Activated B cell treated with CpG ODN at 0.5 μM for 24 hours (primary cell): ENCODE data around the gene SYCP2L. TPM values are rescaled to one million over a fixed set of nuclear protein-coding genes. Genes with fewer than 3 reads are reported as not detected.
A peak's percentile ranks its signal among the peaks of the same experiment; 100 is the strongest.
"Not testable (repeated sequence)": the region's sequence is repeated elsewhere in the genome, so short reads cannot be mapped to it uniquely, and the experiment has no call there.

Experiments
- ATAC-seq: fragments of 200-7000 bp; cut with Tn5 transposase; one replicate; pipeline ENCODE4 v1.10.0; 2021; ENCODE audit warnings: low read depth, mild to moderate bottlenecking, moderate library complexity
- CTCF ChIA-PET: fragments of 350-600 bp; sonication (Branson Sonifier 250); formaldehyde crosslinking; loops from one replicate; lab custom pipeline; 2021; ENCODE audit warnings: antibody characterized with exemption; lab: Charles Lee
- POLR2A ChIA-PET: fragments of 350-600 bp; sonication (Branson Sonifier 250); formaldehyde crosslinking; loops from one replicate; lab custom pipeline; 2021; ENCODE audit warnings: antibody characterized with exemption; lab: Charles Lee
- DNase-seq: peaks from one replicate; pipeline ENCODE4 v3.0.0; 2022
- H3K27ac Mint-ChIP-seq: one replicate; pipeline ENCODE4 v1.8.0; 2020; ENCODE audit warnings: mixed read lengths
- H3K27me3 Mint-ChIP-seq: one replicate; pipeline ENCODE4 v1.8.0; 2021; ENCODE audit warnings: mixed read lengths
- H3K36me3 Mint-ChIP-seq: one replicate; pipeline ENCODE4 v1.8.0; 2021; ENCODE audit warnings: low read depth, mixed read lengths
- H3K4me1 Mint-ChIP-seq: one replicate; pipeline ENCODE4 v1.8.0; 2021; ENCODE audit warnings: mixed read lengths
- H3K4me3 Mint-ChIP-seq: one replicate; pipeline ENCODE4 v1.8.0; 2020; ENCODE audit warnings: mild to moderate bottlenecking, mixed read lengths
- H3K9me3 Mint-ChIP-seq: one replicate; pipeline ENCODE4 v1.8.0; 2020; ENCODE audit warnings: mixed read lengths
- CTCF ChIP-seq: fragments of 200-600 bp; IDR thresholded peaks from one replicate; pipeline ENCODE4 v1.8.0; 2022; ENCODE audit warnings: antibody characterized with exemption, mild to moderate bottlenecking
- intact Hi-C: fragments of 100-400 bp; cut with micrococcal nuclease; formaldehyde crosslinking; loops from one replicate; pipeline ENCODE4 v1.15.1; 2024
- total RNA-seq: library from RNA; stranded (reverse); gene quantifications from 2 replicates; pipeline ENCODE4 v1.2.3, GENCODE V29; 2022

Gene SYCP2L
- total RNA-seq, 1 donor from 2014 or later: 0.13 TPM

- ATAC-seq (no peak), DNase-seq (no peak)
- Mint-ChIP-seq H3K4me1 (peaks cover 5% of the 10 kb centered on the region), H3K36me3 (no peaks in the 10 kb centered on the region), H3K27ac (no peak overlapping the region), H3K4me3 (no peak overlapping the region), H3K9me3 (no peaks in the 10 kb centered on the region), H3K27me3 (peaks cover 9% of the 10 kb centered on the region)
- no peak for TF ChIP-seq CTCF
- CTCF ChIA-PET: no interaction called here
- POLR2A ChIA-PET: no interaction called here
- intact Hi-C loops: no loop called here
Observed at GRCh38 chr6:10896691-10897090, 9.8 kb downstream of the SYCP2L start.

GRCh38 chr6:10901770-10902169, 14.9 kb downstream of the SYCP2L start:
- TF ChIP-seq CTCF: no peak
- POLR2A ChIA-PET: interaction anchor here (0.5 to 1.4 kb wide), 3 partner anchors 12 to 365 kb away, joined by 3 to 7 read pairs (median 6); partner anchors contain the start of gene PAK1IP1
- Mint-ChIP-seq H3K27ac (peak overlapping the region; percentile 89), H3K4me1 (peaks cover 15% of the 10 kb centered on the region), H3K36me3 (no peaks in the 10 kb centered on the region), H3K9me3 (no peaks in the 10 kb centered on the region), H3K27me3 (no peaks in the 10 kb centered on the region), H3K4me3 (peak overlapping the region; percentile 70)
- DNase-seq (no peak), ATAC-seq (peak; percentile 94)
- CTCF ChIA-PET: interaction anchor here (1.4 kb wide), 1 partner anchor 53 kb away, joined by 3 read pairs; no protein-coding TSS in a partner anchor
- intact Hi-C loops: loop anchor here (1.0 to 5.0 kb wide), 6 partner anchors 12 to 374 kb away; partner anchors contain the start of genes ELOVL2, MAK, SMIM13 and TMEM14B

- POLR2A ChIA-PET: no interaction called here
- TF ChIP-seq CTCF: no peak
- H3K4me1 Mint-ChIP-seq: peaks cover 15% of the 10 kb centered on the region
- no peaks in the 10 kb centered on the region for H3K9me3 Mint-ChIP-seq
- CTCF ChIA-PET: no interaction called here
- no peak overlapping the region for H3K27ac Mint-ChIP-seq
- peaks cover 8% of the 10 kb centered on the region for H3K27me3 Mint-ChIP-seq
- H3K36me3 Mint-ChIP-seq: no peaks in the 10 kb centered on the region
- no peak for DNase-seq
- ATAC-seq: no peak
- no peak overlapping the region for H3K4me3 Mint-ChIP-seq
- intact Hi-C loops: loop anchor here (5.0 kb wide), 2 partner anchors 138 to 377 kb away; partner anchors contain the start of gene ELOVL2
Observed at GRCh38 chr6:10904015-10904414, 17.2 kb downstream of the SYCP2L start.

- Mint-ChIP-seq H3K4me1 (no peaks in the 10 kb centered on the region), H3K36me3 (no peaks in the 10 kb centered on the region), H3K27me3 (peaks cover 18% of the 10 kb centered on the region), H3K27ac (no peak overlapping the region), H3K9me3 (no peaks in the 10 kb centered on the region), H3K4me3 (no peak overlapping the region)
- CTCF ChIA-PET: interaction anchor here (1.4 kb wide), 1 partner anchor 159 kb away, joined by 3 read pairs; no protein-coding TSS in a partner anchor
- ATAC-seq (no peak), DNase-seq (no peak)
- TF ChIP-seq CTCF: no peak
- POLR2A ChIA-PET: interaction anchor here (0.6 kb wide), 1 partner anchor 632 kb away, joined by 5 read pairs; no protein-coding TSS in a partner anchor
- intact Hi-C loops: no loop called here
Observed at GRCh38 chr6:10908228-10908627, 21.4 kb downstream of the SYCP2L start.

- H3K4me1 Mint-ChIP-seq, ATAC-seq, DNase-seq, intact Hi-C loops, H3K36me3 Mint-ChIP-seq, POLR2A ChIA-PET, CTCF ChIA-PET, H3K4me3 Mint-ChIP-seq, H3K27ac Mint-ChIP-seq: not testable (repeated sequence)
- H3K9me3 Mint-ChIP-seq: peaks cover 11% of the 10 kb centered on the region
- peaks cover 45% of the 10 kb centered on the region for H3K27me3 Mint-ChIP-seq
Observed at GRCh38 chr6:10919520-10919919, 32.7 kb downstream of the SYCP2L start.
